ENCODE data around the gene ADAMTSL1.

The ADAMTSL1 gene

DNA sequence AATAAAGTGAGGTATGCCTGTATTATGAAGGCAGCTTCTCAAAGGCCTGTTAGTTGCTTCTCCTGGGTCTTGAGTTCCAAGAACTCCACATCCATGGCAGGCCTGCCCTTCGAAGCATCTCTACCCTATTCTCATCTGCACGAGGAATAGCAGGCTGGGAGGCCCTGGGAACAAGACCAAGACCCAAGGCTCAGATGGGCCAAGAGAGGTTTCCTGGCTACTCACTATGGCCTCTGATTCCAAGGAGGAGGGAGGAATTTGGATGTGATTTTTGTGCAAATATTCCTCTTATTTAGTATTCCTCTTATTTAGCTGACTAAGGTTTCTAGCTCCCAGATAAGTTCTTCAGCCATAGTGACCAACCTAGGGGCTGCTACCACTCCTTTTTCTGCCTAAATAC lies 407.8 kb downstream of the ADAMTSL1 start:
- DNase-seq, result no peak

- DNase-seq, result no peak
Observed at GRCh38 chr9:18887546-18887945, 413.6 kb downstream of the ADAMTSL1 start.

GRCh38 chr9:18888290-18888689 lies 414.3 kb downstream of the ADAMTSL1 start:
- DNase-seq, result no peak

DNA sequence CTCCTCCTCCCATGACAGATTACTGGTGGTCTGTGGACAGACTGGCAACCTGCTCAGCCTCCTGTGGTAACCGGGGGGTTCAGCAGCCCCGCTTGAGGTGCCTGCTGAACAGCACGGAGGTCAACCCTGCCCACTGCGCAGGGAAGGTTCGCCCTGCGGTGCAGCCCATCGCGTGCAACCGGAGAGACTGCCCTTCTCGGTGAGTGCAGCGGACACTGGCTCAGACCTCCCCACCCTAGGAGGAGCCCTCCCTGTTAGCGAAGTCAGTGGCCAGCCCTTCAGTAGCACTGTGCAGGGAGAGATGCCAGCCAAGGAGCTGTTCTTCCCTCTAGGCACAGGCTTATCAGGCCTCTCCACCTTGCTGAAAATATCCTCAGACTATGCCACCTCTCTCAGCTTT lies 415.6 kb downstream of the ADAMTSL1 start:
- DNase-seq, result no peak

- no peak for DNase-seq
Observed at GRCh38 chr9:18890372-18890771, 416.4 kb downstream of the ADAMTSL1 start.

GRCh38 chr9:18891946-18892670 lies 418.2 kb downstream of the ADAMTSL1 start:
- DNase-seq, result no peak

DNA sequence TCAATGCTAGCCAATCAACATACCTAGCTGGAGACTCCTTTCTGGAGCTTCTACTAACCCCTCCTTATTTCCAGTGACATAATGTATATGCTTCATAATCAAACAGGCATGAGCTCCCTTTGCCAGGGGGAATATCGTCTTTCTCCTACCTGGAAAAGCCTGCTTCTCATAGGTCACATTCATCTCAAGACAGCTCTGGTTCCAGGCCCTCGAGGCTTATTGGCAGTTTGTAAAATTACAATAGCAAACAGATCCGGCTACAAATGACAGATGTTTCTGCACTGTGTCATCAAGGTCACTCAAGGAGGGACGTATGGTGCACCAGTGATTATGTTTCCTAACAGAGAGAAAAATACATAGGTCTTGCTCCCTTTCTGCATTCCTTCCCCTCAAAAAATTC lies 419.1 kb downstream of the ADAMTSL1 start:
- DNase-seq, result no peak

- no peak for DNase-seq
Observed at GRCh38 chr9:18893491-18893890, 419.5 kb downstream of the ADAMTSL1 start.

GRCh38 chr9:18896004-18896403 lies 422.1 kb downstream of the ADAMTSL1 start:
- DNase-seq, result no peak

GRCh38 chr9:18896531-18897179 lies 422.7 kb downstream of the ADAMTSL1 start:
- no peak for DNase-seq

GRCh38 chr9:18903450-18903849 lies 429.5 kb downstream of the ADAMTSL1 start:
- DNase-seq, result no peak

- no peak for DNase-seq
Observed at GRCh38 chr9:18905028-18905882, 431.3 kb downstream of the ADAMTSL1 start.

DNA sequence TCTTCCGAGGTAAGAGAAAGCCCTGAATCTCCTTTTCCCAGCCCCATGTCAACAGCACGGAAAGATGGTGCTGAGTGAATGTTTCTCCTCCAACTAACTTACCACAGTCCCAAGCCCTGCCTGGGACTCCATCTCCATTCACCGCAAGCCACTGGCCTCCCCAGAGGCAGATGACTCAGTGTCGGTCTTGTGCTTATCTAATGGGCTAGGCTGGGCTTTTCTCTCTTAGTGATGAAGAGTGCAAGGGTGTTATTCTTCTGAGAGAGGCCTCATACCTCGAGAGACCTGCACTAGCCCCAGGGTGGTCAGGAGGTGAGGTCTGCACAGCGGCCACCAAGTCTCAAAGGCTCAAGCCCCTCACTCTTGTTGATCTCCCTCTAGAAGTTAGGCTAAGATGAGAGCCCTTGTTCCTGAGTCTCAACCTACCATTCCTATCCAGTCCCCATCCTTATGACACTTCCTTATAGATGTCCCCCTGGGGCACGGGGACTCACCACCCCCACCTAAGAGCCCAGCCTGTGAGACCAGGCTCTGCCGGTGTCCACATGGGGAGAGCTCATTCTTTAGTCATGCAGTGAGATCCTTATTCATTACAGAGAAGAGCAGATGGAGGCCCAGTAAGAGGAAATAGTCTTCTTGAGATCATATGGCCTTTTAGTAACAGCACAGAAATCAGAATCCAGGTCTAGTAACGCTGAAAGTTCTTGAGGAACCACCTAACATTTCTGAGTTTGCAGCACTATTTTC lies 432.1 kb downstream of the ADAMTSL1 start:
- DNase-seq, result no peak

- DNase-seq, result no peak
Observed at GRCh38 chr9:18906656-18907395, 432.9 kb downstream of the ADAMTSL1 start.

DNA sequence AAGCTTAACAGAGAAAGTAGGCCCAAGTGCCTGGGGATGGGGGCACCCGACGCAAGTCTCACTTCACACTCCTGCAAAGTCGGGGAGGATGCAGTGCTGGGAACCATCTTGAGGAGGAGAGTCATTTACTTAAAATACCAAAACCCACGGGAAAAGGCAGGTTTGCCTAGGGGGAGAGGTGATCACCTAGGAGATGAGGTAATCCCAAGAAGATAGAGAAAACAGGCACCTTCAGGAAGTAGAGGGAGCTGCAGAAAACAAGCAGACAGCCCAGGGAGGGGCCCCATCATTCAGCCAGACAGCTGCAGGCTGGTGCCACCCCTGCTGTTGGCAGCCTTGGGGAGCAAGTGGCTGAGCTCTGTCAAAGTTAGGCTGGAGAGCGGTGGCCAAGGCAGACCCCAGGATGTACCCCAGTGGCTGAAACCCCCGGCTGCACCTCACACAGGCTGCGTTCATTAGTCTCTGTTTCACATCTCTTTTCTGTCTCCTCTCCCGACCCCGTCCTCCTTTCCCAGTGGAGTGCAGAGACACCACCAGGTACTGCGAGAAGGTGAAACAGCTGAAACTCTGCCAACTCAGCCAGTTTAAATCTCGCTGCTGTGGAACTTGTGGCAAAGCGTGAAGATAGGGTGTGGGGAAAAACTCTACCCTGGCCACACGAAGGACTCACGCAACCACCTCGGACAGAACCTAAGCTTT lies 434.1 kb downstream of the ADAMTSL1 start:
- no peak for DNase-seq

- no peak for DNase-seq
Observed at GRCh38 chr9:18909140-18910018, 435.4 kb downstream of the ADAMTSL1 start.

GRCh38 chr9:18910435-18910834 lies 436.5 kb downstream of the ADAMTSL1 start:
- DNase-seq, result no peak

- peak; percentile 38 for DNase-seq
Observed at GRCh38 chr9:18910916-18911315, 437.0 kb downstream of the ADAMTSL1 start.

DNA sequence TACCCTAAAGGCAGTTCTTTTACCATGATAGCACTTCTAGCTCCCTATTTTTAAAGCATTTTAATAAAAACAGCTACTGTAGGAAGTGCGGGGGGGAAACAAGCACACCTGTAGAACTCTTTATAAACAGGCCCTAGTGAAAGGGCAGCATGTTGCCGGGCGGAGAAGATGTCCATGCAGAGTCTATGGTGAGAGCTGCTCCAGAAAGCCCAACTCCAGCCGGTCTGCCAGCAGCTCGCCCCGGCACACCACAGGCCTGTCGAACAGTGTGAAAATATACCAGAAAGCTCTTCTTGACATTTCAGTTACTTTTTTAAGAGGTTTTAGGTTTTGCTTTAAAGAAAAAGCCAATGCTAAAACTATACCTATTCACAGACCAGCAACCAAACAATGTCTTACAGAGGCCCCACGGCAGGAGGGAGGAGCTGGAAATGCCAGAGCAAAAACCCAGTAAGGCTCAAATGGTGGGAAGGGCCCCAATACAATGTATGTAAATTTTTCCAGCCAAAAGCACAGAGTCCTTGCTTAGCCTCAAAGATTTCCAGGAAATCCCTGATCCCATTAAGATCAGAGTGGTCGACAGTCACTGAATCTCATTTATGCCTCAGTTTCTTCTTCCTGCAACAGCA lies 437.9 kb downstream of the ADAMTSL1 start:
- no peak for DNase-seq

All from SHP77 treated with DMSO at 0.1 percent for 48 hours (cell line).